Sigmoid colon (tissue), 7 donors: ENCODE results near the gene CENPA. TPM values are rescaled to one million over a fixed set of nuclear protein-coding genes. Genes with fewer than 3 reads are reported as not detected.

Experiments used
- DNase-seq: peaks from one replicate; pipeline ENCODE4 v3.0.0-alpha.2; 2019
- H3K27ac ChIP-seq, 4 donors: fragments of 200-600 bp; sonication (generic); one replicate each; pipeline ENCODE4 v1.5.1; 2016 to 2019; ENCODE audit warnings: mild to moderate bottlenecking in 1 of 4
- H3K27me3 ChIP-seq, 3 donors: fragments of 200-600 bp; sonication (generic); one replicate each; pipeline ENCODE4 v1.5.1; 2019; ENCODE audit warnings: mild to moderate bottlenecking in 1 of 3
- H3K36me3 ChIP-seq, 4 donors: fragments of 200-600 bp; sonication (generic); one replicate each; pipeline ENCODE4 v1.5.1; 2016 to 2019
- H3K4me1 ChIP-seq, 4 donors: fragments of 200-600 bp; sonication (generic); one replicate each; pipeline ENCODE4 v1.5.1; 2017 to 2019
- H3K4me3 ChIP-seq, 4 donors: fragments of 200-600 bp; sonication (generic); one replicate each; pipeline ENCODE4 v1.5.1; 2017 to 2019; ENCODE audit warnings: mild to moderate bottlenecking in 2 of 4, moderate library complexity in 1 of 4
- H3K9me3 ChIP-seq, 4 donors: fragments of 200-600 bp in 3 of 4; sonication (generic) in 3 of 4; one replicate each; pipeline versions ENCODE4 v1.5.1 to v1.6.1; 2013 to 2019
- EP300 ChIP-seq, 4 donors: sonication (generic); formaldehyde crosslinking; IDR thresholded peaks; one replicate each; pipeline ENCODE4 v1.6.1; 2017; ENCODE audit warnings: antibody characterized with exemption in 4 of 4
- POLR2A ChIP-seq, 2 donors: fragments of 450-650 bp; IDR thresholded peaks; one replicate each; pipeline ENCODE4 v1.6.1; 2016; ENCODE audit warnings: antibody characterized with exemption in 2 of 2, mild to moderate bottlenecking in 2 of 2, moderate library complexity in 2 of 2
- POLR2AphosphoS5 ChIP-seq, 4 donors: sonication (generic); formaldehyde crosslinking; IDR thresholded peaks; one replicate each; pipeline ENCODE4 v1.6.1; 2017; ENCODE audit warnings: antibody characterized with exemption in 4 of 4
- WGBS, 2 donors: extraction: QIAGEN DNeasy Blood & Tissue Kit; methylation state at CpG; one replicate each; pipeline ENCODE4 v1.1.7; 2013; 5-methylcytosine and 5-hydroxymethylcytosine counted together
- intact Hi-C: fragments of 100-400 bp; cut with DNase I; formaldehyde crosslinking; loops from one replicate; pipeline ENCODE4 v1.15.1; 2023
- polyA plus RNA-seq, 3 donors: library from polyadenylated mRNA; stranded (reverse); fragments of 200-250 nt; gene quantifications; one replicate each; pipeline ENCODE4 v1.2.3, GENCODE V29; 2013
- total RNA-seq, 4 donors: library from RNA; depleted of rRNA; stranded (reverse); fragments of >200 nt; gene quantifications; one replicate each; pipeline ENCODE4 v1.1.0, GENCODE V29; 2016
- TF ChIP-seq, protein P1 (sequence below), 4 experiments: fragments of 450-650 bp in 3 of 4; fragments of 200-600 bp in 1 of 4; IDR thresholded peaks; one replicate each; pipeline ENCODE4 v1.5.1; 2016 to 2019; ENCODE audit warnings: antibody characterized with exemption in 4 of 4, mild to moderate bottlenecking in 3 of 4, moderate library complexity in 2 of 4
- donor health status: healthy with polysubstance abuse.
- donor health status: Bipolar disorder and iron deficiency.
- donor health status: healthy.

Gene CENPA
- total and polyA plus RNA-seq, 7 donors, result 1.2 to 11.6 (median 3.2) TPM; not detected in 4

DNA sequence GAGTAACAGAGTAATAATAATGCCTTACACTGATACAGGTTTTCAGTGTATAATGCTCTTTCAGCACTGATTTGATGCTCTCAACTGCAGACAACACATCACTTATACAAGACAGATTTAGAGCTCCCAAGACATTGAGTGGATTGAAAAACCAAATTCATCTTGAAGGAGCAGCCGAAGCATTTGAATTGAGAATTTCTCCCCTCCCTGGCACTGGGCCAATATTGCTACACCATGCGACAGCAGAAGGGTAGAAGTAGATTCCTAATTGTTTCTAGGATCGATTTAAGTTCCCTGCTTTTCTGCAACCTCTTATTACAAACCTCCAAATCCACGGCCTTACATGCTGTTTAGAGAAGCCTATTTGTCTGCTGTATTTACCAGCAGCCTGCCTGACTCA, 15.5 kb downstream of the CENPA start:
- WGBS, 2 donors, result 80 to 83% methylated on average over 4 of the region's 4 CpGs
- no peaks in the 10 kb centered on the region for H3K4me1 ChIP-seq
- no peak for TF ChIP-seq POLR2A (IDR thresholded peaks at IDR 0.05)
- TF ChIP-seq, protein P1, sequence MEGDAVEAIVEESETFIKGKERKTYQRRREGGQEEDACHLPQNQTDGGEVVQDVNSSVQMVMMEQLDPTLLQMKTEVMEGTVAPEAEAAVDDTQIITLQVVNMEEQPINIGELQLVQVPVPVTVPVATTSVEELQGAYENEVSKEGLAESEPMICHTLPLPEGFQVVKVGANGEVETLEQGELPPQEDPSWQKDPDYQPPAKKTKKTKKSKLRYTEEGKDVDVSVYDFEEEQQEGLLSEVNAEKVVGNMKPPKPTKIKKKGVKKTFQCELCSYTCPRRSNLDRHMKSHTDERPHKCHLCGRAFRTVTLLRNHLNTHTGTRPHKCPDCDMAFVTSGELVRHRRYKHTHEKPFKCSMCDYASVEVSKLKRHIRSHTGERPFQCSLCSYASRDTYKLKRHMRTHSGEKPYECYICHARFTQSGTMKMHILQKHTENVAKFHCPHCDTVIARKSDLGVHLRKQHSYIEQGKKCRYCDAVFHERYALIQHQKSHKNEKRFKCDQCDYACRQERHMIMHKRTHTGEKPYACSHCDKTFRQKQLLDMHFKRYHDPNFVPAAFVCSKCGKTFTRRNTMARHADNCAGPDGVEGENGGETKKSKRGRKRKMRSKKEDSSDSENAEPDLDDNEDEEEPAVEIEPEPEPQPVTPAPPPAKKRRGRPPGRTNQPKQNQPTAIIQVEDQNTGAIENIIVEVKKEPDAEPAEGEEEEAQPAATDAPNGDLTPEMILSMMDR (IDR thresholded peaks at IDR 0.05), result no peak
- TF ChIP-seq EP300 (IDR thresholded peaks at IDR 0.05), result no peak
- TF ChIP-seq POLR2AphosphoS5 (IDR thresholded peaks at IDR 0.05), result no peak
- H3K27me3 ChIP-seq, result no peaks in the 10 kb centered on the region
- H3K4me3 ChIP-seq, result no peak overlapping the region
- intact Hi-C loops, result no loop called here
- no peak overlapping the region for H3K27ac ChIP-seq
- H3K9me3 ChIP-seq, result no peaks in the 10 kb centered on the region
- H3K36me3 ChIP-seq, result no peaks in the 10 kb centered on the region
- DNase-seq, result no peak

DNA sequence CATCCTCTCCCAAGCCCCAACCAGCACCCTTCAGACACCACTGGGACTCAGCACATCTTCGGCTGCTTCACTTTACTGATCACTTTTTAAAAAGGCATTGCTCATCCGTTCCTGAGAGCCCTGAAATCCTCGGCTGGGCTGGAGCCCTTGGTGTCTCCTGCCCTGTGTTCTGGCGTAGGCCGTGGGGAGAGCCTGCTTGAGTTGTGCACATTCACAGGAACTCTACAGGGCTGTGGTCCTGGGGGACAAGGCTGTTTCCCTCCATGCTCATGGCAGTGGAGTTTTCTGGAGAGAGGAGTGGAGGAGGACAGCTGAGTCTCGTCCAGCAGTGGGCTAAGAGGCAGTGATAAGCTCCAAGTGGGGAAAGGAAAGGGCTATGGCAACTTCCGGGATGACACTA, 15.9 kb downstream of the CENPA start:
- Histone ChIP-seq H3K4me3 (no peak overlapping the region), H3K27me3 (no peaks in the 10 kb centered on the region), H3K27ac (no peak overlapping the region), H3K4me1 (no peaks in the 10 kb centered on the region), H3K36me3 (no peaks in the 10 kb centered on the region), H3K9me3 (no peaks in the 10 kb centered on the region)
- TF ChIP-seq POLR2AphosphoS5 (IDR thresholded peaks at IDR 0.05) (no peak), EP300 (IDR thresholded peaks at IDR 0.05) (no peak), POLR2A (IDR thresholded peaks at IDR 0.05) (no peak)
- TF ChIP-seq, protein P1 (IDR thresholded peaks at IDR 0.05), result no peak
- DNase-seq, result no peak
- 96% methylated on average over 7 of the region's 7 CpGs for WGBS, 2 donors
- intact Hi-C loops, result no loop called here

DNA sequence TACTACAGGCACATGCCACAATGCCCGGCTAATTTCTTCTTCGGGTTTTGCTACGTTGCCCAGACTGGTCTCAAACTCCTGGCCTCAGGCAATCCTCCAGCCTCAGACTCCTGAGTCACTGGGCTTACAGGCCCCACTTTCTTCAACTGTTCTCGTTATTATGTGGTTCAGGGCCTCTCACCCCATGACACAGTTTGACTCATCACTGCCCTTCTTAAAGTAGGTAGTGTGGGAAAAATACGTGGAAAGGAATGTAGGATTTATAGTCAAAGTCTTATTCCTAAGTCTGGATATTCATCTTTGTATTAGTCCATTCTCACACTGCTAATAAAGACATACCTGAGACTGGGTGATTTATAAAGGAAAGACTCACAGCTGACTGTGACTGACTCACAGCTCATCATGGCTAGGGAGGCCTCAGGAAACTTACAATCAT, 19.4 kb downstream of the CENPA start:
- WGBS, 2 donors, result 80 to 83% methylated on average over 5 of the region's 5 CpGs

DNA sequence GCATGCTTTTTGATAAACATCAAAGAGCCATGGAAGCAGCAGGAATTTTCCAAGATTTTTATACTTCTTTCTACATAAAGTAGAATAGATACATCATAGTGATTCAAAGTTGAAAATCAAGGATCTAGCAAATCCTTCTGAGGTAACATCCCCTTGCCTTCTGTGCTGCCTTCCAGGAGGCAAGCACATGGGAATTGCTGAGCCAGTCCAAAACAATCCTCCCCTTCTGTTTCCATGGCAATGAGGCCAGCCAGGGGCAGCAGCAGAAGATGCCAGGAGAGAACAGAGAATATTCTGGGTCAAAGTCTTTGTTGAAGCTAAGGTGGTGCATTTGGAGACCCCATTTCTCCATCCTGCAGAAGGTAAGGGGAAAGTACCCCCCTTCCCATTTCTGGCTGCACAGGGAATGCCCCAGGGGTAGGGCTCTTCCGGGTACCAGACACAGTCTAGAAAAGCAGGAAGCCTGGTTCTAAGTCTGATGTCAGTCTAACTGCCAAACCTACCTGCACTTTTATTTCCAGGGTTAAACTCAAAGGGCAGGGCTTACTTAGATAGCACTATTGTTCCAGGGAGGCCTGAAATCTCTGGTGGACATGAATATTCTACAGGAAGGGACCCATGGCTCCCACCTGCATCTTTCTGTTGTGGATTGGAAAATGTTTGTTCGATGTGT, 22.1 kb downstream of the CENPA start:
- H3K27me3 ChIP-seq, result peaks cover 0 to 12% (median 0%) of the 10 kb centered on the region in 3 donors
- H3K27ac ChIP-seq, result no peak overlapping the region
- no peaks in the 10 kb centered on the region for H3K9me3 ChIP-seq
- H3K4me3 ChIP-seq, result no peak overlapping the region
- 49 to 60% methylated on average over 2 of the region's 2 CpGs for WGBS, 2 donors
- no peaks in the 10 kb centered on the region for H3K36me3 ChIP-seq
- intact Hi-C loops, result no loop called here
- TF ChIP-seq, protein P1 (IDR thresholded peaks at IDR 0.05), result no peak
- no peak for TF ChIP-seq POLR2AphosphoS5 (IDR thresholded peaks at IDR 0.05)
- TF ChIP-seq POLR2A (IDR thresholded peaks at IDR 0.05), result no peak
- TF ChIP-seq EP300 (IDR thresholded peaks at IDR 0.05), result no peak
- DNase-seq, result no peak
- no peaks in the 10 kb centered on the region for H3K4me1 ChIP-seq

More for the DNA sequence above, 19.4 kb downstream of the CENPA start:
- TF ChIP-seq, protein P1 (IDR thresholded peaks at IDR 0.05), result no peak
- no peak for TF ChIP-seq POLR2A (IDR thresholded peaks at IDR 0.05)
- no peak for TF ChIP-seq EP300 (IDR thresholded peaks at IDR 0.05)
- no peak for TF ChIP-seq POLR2AphosphoS5 (IDR thresholded peaks at IDR 0.05)
- intact Hi-C loops, result no loop called here
- Histone ChIP-seq H3K36me3 (no peaks in the 10 kb centered on the region), H3K4me1 (no peaks in the 10 kb centered on the region), H3K9me3 (no peaks in the 10 kb centered on the region), H3K4me3 (no peak overlapping the region), H3K27ac (no peak overlapping the region), H3K27me3 (no peaks in the 10 kb centered on the region)
- no peak for DNase-seq

DNA sequence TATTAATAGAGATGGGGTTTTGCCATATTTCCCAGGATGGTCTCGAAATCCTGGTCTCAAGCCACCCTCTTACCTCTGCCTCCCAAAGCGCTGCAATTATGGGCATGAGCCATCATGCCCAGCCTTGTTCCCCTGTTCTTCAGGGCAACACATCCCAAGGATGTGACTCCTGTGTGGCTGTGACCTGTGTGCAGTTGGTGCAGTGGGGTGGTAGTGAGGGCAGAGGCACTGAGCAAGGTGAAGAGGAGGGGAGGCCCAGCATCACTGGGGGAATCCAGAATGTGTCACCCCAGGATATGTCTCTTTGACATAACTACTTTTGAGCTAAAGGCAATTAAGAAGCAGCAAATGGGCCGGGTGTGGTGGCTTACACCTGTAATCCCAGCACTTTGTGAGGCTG, 23.4 kb downstream of the CENPA start:
- no peak overlapping the region for H3K27ac ChIP-seq
- H3K27me3 ChIP-seq, result peaks cover 0 to 17% (median under 1%) of the 10 kb centered on the region in 3 donors
- 89 to 93% methylated on average over 3 of the region's 3 CpGs for WGBS, 2 donors
- no peak overlapping the region for H3K4me3 ChIP-seq
- H3K36me3 ChIP-seq, result no peaks in the 10 kb centered on the region
- H3K4me1 ChIP-seq, result no peaks in the 10 kb centered on the region
- no peak for TF ChIP-seq EP300 (IDR thresholded peaks at IDR 0.05)
- TF ChIP-seq, protein P1 (IDR thresholded peaks at IDR 0.05), result no peak
- TF ChIP-seq POLR2A (IDR thresholded peaks at IDR 0.05), result no peak
- TF ChIP-seq POLR2AphosphoS5 (IDR thresholded peaks at IDR 0.05), result no peak
- no peaks in the 10 kb centered on the region for H3K9me3 ChIP-seq
- intact Hi-C loops, result no loop called here
- no peak for DNase-seq
